Natural killer cell (primary cell): ENCODE results near the gene CLNK. TPM values are rescaled to one million over a fixed set of nuclear protein-coding genes. Genes with fewer than 3 reads are reported as not detected.

Source experiments
- ATAC-seq, 3 donors: fragments of 150-1000 bp in 2 of 3; fragments of 200-7000 bp in 1 of 3; cut with Tn5 transposase; 1 replicate in 1 of 3; 2 replicates in 2 of 3; pipeline ENCODE4 v1.10.0; 2021; ENCODE audit warnings: mild to moderate bottlenecking in 2 of 3, moderate library complexity in 2 of 3
- DNase-seq, 2 donors: peaks; one replicate each; pipeline versions ENCODE4 v3.0.0 to v3.0.0-alpha.2; 2013 to 2021; ENCODE audit warnings: mixed read lengths in 1 of 2
- H3K27ac ChIP-seq: one replicate; pipeline ENCODE4 v1.5.1; 2013; ENCODE audit warnings: mild to moderate bottlenecking, low read length
- H3K27me3 ChIP-seq: one replicate; pipeline ENCODE4 v1.6.1; 2013; ENCODE audit warnings: low read length; ENCODE audit not compliant: control insufficient read depth, insufficient read depth
- H3K36me3 ChIP-seq: one replicate; pipeline ENCODE4 v1.6.1; 2013; ENCODE audit warnings: low read length; ENCODE audit not compliant: control insufficient read depth, insufficient read depth
- H3K4me1 ChIP-seq: one replicate; pipeline ENCODE4 v1.6.1; 2013; ENCODE audit warnings: low read length; ENCODE audit not compliant: control insufficient read depth, insufficient read depth
- H3K4me3 ChIP-seq: one replicate; pipeline ENCODE4 v1.5.1; 2013; ENCODE audit warnings: low read length
- H3K9me3 ChIP-seq: one replicate; pipeline ENCODE4 v1.6.1; 2013; ENCODE audit warnings: low read length; ENCODE audit not compliant: control insufficient read depth, insufficient read depth
- H3K27ac Mint-ChIP-seq, 2 donors: one replicate each; pipeline ENCODE4 v1.8.0; 2022; ENCODE audit warnings: mild to moderate bottlenecking in 2 of 2, mixed read lengths in 2 of 2, moderate library complexity in 1 of 2
- H3K27me3 Mint-ChIP-seq, 2 donors: one replicate each; pipeline ENCODE4 v1.8.0; 2022; ENCODE audit warnings: low read depth in 2 of 2, mixed read lengths in 2 of 2
- H3K36me3 Mint-ChIP-seq: one replicate; pipeline ENCODE4 v1.8.0; 2022; ENCODE audit warnings: mixed read lengths
- H3K4me1 Mint-ChIP-seq, 2 donors: one replicate each; pipeline ENCODE4 v1.8.0; 2022; ENCODE audit warnings: mixed read lengths in 2 of 2
- H3K4me3 Mint-ChIP-seq: one replicate; pipeline ENCODE4 v1.8.0; 2022; ENCODE audit warnings: mild to moderate bottlenecking, moderate library complexity, mixed read lengths
- H3K9me3 Mint-ChIP-seq, 2 donors: one replicate each; pipeline ENCODE4 v1.8.0; 2022; ENCODE audit warnings: mixed read lengths in 2 of 2
- WGBS: methylation state at CpG from one replicate; pipeline ENCODE4 v1.1.7; 2013; ENCODE audit warnings: missing lambda C conversion rate; ENCODE audit not compliant: insufficient coverage; 5-methylcytosine and 5-hydroxymethylcytosine counted together
- intact Hi-C: fragments of 100-400 bp; cut with micrococcal nuclease; formaldehyde crosslinking; loops from one replicate; pipeline ENCODE4 v1.14.2; 2022
- total RNA-seq, 4 donors: library from RNA; stranded (reverse); fragments of 120-200 nt in 1 of 4; gene quantifications; one replicate each; pipeline versions ENCODE4 v1.2.3 to v1.2.4, GENCODE V29; 2013 to 2022
- TF ChIP-seq, protein P1 (sequence below): fragments of 200-600 bp; IDR thresholded peaks from one replicate; pipeline ENCODE4 v1.8.0; 2022; ENCODE audit warnings: antibody characterized with exemption

Gene CLNK
- total RNA-seq, 3 donors from 2014 or later (not counting 1 experiment from before 2014, with no cell fraction given) = 1.00 to 1.1 (median 1.0) TPM

DNA sequence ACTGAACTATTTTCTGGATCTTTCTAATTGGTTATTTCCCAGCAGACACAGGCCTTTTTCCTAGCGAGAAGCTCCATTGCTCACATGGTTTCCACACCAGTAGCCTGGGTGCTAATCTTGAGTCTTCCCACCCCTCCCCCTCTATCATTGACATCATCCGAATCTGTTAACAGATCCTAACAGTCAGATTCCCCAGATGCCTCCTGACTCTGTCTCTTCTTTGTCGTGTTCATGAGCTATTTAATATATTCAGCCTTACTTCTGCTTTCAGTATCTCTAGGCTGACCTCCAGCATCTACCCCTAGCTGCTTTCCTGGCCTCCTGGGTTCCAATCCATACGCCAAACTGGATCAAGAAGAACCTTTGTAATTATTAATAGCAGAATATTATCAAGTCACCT lies 85.0 kb downstream of the CLNK start:
- H3K4me1 Mint-ChIP-seq = peaks cover 4 to 10% of the 10 kb centered on the region in 2 donors
- Histone ChIP-seq H3K9me3 (no peaks in the 10 kb centered on the region), H3K4me3 (no peak overlapping the region), H3K27me3 (no peaks in the 10 kb centered on the region), H3K4me1 (no peaks in the 10 kb centered on the region), H3K27ac (no peak overlapping the region), H3K36me3 (no peaks in the 10 kb centered on the region)
- ATAC-seq = no peak
- H3K27me3 Mint-ChIP-seq = peaks cover 0 to 11% of the 10 kb centered on the region in 2 donors
- no peak overlapping the region for H3K4me3 Mint-ChIP-seq
- no peak overlapping the region for H3K27ac Mint-ChIP-seq
- 72% methylated on average over 3 of the region's 4 CpGs for WGBS
- no peaks in the 10 kb centered on the region for H3K9me3 Mint-ChIP-seq
- TF ChIP-seq, protein P1, sequence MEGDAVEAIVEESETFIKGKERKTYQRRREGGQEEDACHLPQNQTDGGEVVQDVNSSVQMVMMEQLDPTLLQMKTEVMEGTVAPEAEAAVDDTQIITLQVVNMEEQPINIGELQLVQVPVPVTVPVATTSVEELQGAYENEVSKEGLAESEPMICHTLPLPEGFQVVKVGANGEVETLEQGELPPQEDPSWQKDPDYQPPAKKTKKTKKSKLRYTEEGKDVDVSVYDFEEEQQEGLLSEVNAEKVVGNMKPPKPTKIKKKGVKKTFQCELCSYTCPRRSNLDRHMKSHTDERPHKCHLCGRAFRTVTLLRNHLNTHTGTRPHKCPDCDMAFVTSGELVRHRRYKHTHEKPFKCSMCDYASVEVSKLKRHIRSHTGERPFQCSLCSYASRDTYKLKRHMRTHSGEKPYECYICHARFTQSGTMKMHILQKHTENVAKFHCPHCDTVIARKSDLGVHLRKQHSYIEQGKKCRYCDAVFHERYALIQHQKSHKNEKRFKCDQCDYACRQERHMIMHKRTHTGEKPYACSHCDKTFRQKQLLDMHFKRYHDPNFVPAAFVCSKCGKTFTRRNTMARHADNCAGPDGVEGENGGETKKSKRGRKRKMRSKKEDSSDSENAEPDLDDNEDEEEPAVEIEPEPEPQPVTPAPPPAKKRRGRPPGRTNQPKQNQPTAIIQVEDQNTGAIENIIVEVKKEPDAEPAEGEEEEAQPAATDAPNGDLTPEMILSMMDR = no peak
- no peak for DNase-seq
- intact Hi-C loops = no loop called here
- H3K36me3 Mint-ChIP-seq = no peaks in the 10 kb centered on the region

DNA sequence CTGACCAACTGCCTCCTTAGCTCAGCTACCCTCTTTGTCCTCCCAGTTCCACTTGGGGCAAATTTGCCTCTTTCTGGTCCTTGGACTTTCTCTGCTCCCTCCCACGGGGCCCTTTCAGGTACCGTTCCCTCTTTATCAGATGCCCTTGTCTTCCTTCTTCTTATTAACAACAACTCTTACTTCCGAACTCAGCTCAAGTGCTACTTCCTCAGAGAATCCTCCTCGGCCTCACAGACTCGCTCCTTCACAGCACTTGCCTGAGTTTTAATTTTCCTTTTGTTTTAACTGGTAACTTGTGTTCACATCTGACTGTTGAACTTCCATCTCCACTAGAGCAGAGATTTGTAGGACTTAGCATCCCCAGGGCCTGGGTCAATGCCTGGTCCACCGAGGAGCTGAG lies 85.7 kb downstream of the CLNK start:
- WGBS = 66% methylated on average over 5 of the region's 6 CpGs
- H3K27me3 ChIP-seq = no peaks in the 10 kb centered on the region
- TF ChIP-seq, protein P1 = no peak
- Mint-ChIP-seq H3K9me3 (no peaks in the 10 kb centered on the region), H3K4me1 (peaks cover 4 to 10% of the 10 kb centered on the region in 2 donors), H3K4me3 (no peak overlapping the region), H3K36me3 (no peaks in the 10 kb centered on the region), H3K27me3 (peaks cover 0 to 11% of the 10 kb centered on the region in 2 donors), H3K27ac (no peak overlapping the region)
- DNase-seq (no peak), ATAC-seq (no peak)
- no peak overlapping the region for H3K27ac ChIP-seq
- no peak overlapping the region for H3K4me3 ChIP-seq
- intact Hi-C loops = no loop called here
- no peaks in the 10 kb centered on the region for H3K9me3 ChIP-seq
- H3K4me1 ChIP-seq = no peaks in the 10 kb centered on the region
- H3K36me3 ChIP-seq = no peaks in the 10 kb centered on the region

GRCh38 chr4:10596586-10597290 lies 87.8 kb downstream of the CLNK start:
- Histone ChIP-seq H3K4me3 (no peak overlapping the region), H3K4me1 (no peaks in the 10 kb centered on the region), H3K36me3 (no peaks in the 10 kb centered on the region), H3K27me3 (no peaks in the 10 kb centered on the region), H3K27ac (no peak overlapping the region), H3K9me3 (no peaks in the 10 kb centered on the region)
- WGBS = 92% methylated on average over 2 of the region's 2 CpGs
- Mint-ChIP-seq H3K36me3 (no peaks in the 10 kb centered on the region), H3K27ac (no peak overlapping the region), H3K4me3 (no peak overlapping the region), H3K27me3 (no peaks in the 10 kb centered on the region), H3K9me3 (no peaks in the 10 kb centered on the region), H3K4me1 (peaks cover 4 to 10% of the 10 kb centered on the region in 2 donors)
- TF ChIP-seq, protein P1 = no peak
- DNase-seq = no peak
- intact Hi-C loops = no loop called here
- ATAC-seq = no peak

- ATAC-seq (no peak), DNase-seq (no peak)
- peaks cover 26 to 27% of the 10 kb centered on the region in 2 donors for H3K4me1 Mint-ChIP-seq
- Histone ChIP-seq H3K4me1 (peaks cover 20% of the 10 kb centered on the region), H3K9me3 (no peaks in the 10 kb centered on the region), H3K27me3 (no peaks in the 10 kb centered on the region), H3K27ac (no peak overlapping the region), H3K4me3 (no peak overlapping the region), H3K36me3 (no peaks in the 10 kb centered on the region)
- intact Hi-C loops = no loop called here
- H3K4me3 Mint-ChIP-seq = no peak overlapping the region
- H3K27me3 Mint-ChIP-seq = peaks cover 0 to 6% of the 10 kb centered on the region in 2 donors
- no peak overlapping the region for H3K27ac Mint-ChIP-seq
- WGBS = 97% methylated on average over 10 of the region's 10 CpGs
- TF ChIP-seq, protein P1 = no peak
- no peaks in the 10 kb centered on the region for H3K36me3 Mint-ChIP-seq
- H3K9me3 Mint-ChIP-seq = no peaks in the 10 kb centered on the region
Measured at GRCh38 chr4:10593130-10593529, 91.4 kb downstream of the CLNK start.
